CD4-positive, alpha-beta T cell treated with Interferon alpha-2 for 1 hour (primary cell): ENCODE data around the gene APOL6.
"Not testable (repeated sequence)": the region's sequence is repeated elsewhere in the genome, so short reads cannot be mapped to it uniquely, and the experiment has no call there.

Experiments
- DNase-seq, 2 donors: peaks; one replicate each; pipeline ENCODE4 v3.0.0-alpha.2; 2020 to 2022

The APOL6 gene

DNA sequence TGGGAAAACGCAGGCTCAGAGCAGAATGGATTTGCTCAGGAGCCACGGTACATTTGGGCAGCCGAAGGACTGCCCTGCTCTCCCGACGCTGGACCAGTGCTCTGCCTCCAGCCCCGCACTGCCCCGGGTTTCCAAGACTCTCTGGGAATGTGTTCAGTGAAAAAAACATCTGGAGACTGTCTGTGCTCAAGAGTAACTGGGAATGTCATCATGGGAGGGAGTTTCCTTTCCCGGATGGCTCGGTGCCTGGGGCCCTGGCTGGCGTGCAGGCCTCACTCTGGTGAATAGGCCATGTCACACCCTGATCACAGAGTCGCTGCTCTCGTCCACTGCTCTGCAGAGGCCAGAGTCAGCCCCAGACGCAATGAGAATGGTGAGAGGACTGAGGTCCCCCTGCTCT lies 9.8 kb upstream of the APOL6 start:
- DNase-seq: no peak

DNA sequence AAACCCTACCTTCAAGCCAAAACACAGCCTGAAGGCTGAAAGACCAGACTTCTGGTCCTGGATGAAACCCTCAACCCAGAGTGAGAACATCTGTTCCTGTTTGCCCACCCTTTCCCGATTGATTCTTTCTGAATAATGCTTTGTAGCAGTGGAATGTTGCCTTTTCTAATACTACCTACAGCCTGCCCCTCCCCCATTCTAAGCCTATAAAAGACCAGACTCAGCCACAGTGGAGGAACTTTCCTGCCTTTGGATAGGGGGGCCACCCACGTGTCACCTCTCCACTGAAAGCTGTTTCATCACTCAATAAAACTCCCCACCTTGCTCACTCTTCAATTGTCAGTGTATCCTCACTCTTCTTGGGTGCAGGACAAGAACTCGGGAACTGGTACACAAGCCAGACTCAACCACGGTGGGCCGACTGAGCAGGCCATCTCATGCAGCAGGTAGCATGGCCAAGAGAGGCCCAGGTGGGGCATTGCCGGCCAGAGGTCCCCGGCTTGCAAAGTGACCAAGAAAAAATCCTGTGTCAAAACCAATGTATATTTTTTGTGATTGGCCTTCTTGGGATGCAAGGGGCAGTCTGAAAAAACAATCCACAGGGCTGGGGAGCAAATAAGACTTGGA lies 6.6 kb upstream of the APOL6 start:
- DNase-seq: no peak

DNA sequence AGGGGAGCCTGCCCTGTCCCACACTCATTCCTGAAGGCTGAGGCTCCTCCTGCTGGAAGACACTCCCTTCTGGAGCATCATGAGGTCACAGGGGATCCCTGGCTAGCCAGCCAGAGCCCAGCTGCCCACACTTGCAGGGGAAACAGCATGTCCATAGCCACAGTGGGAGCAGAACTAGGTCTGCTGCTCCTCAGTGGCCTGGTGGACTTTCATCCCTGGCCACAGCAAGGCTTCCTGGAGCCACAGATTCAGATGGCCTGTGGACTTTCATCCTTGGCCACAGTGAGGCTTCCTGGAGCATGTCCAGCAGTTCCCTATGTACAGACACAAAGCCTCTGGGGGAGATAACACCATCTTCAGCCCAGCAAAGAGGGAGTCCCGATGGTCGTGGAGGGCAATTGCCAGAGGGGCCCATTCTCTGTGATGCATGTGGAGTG lies 5.9 kb upstream of the APOL6 start:
- no peak for DNase-seq

DNA sequence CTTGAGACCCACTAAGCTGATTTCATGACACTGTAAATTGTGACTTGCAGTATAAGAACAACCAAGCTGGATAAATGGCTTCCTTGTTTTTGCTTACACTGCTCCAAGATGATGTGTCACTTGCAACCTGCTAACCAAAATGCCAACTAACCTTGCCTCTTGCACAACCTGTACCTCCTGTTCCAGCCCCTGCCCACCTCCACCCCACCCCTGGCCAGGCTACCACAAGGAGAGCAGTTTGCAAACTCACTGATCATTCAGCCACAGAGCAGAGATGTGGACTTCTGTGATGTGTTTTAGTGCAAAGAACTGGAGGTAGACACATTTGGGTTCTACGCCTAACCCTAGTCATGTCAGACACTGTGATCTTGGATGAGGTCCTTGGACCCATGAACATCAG lies 4.3 kb upstream of the APOL6 start:
- no peak for DNase-seq

DNA sequence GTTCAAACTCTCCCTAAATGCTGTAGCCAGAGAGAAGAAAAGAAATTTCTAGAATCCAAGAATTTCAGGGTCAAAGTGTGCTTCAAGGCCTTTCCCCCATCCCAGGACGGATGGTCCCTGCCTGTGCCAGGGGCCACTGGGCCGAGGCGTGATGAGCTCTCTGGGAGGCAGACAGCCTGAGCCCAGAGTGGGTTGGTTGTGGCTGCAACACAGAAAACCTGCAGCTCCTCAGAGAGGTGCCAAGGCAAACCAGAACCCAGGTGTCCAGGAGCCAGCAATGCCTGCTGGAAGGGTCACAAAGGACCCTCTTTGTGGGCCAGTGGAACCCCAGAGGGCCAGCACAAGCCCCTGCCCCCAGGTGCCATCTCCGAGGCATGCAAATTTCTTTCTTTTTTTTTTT lies 2.6 kb upstream of the APOL6 start:
- no peak for DNase-seq

DNA sequence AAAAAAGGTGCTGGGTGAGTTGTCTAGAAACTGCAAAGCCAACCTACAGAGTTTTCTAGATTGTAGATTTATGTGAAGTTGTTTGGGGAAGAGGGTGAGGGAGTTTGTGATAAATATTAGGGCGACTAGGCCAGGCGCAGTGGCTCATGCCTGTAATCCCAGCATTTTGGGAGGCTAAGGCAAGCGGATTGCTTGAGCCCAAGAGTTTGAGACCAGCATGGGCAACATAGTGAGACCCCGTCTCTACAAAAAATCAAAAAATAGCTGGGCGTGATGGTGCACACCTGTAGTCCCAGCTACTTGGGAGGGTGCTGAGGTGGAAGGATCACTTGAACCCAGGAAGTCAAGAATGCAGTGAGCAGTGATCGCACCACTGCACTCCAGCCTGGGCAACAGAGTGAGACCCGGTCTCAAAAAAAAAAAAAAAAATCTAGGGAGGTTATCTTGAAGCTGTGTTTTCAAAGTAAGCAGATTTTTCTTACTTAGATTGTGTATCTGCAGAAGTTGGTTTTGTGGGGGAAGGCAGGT lies 844 bp downstream of the APOL6 start:
- peak in 1 of 2 donors; percentile 12 for DNase-seq

DNA sequence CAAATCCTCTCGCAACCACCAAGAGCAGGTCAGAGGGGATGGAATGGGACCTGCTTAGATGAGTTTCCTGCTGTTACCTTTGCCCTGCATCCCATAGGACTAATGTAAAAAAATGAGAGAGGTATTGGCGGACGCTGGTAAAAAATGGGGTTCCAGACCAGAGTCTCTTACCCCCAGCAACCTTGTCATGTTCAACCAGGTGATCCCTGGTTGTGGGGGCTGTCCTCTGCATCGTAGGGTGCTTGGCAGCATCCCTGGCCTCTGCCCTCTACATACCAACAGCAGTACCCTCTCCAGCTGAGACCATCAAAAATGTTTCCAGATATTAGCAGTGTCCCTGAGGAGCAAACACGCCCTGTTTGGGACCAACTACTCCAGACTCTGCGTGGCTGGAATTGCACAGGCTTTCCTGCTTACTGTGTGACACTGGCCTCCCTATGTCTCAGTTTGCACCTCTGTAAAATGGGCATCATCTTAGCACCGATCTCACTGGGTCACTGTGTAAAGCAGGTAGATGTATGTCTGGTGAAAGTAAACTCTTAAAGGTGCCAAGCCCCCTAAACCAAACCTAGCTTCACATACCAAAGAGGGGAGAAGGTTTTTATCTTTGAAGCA lies 1.5 kb downstream of the APOL6 start:
- no peak for DNase-seq

DNA sequence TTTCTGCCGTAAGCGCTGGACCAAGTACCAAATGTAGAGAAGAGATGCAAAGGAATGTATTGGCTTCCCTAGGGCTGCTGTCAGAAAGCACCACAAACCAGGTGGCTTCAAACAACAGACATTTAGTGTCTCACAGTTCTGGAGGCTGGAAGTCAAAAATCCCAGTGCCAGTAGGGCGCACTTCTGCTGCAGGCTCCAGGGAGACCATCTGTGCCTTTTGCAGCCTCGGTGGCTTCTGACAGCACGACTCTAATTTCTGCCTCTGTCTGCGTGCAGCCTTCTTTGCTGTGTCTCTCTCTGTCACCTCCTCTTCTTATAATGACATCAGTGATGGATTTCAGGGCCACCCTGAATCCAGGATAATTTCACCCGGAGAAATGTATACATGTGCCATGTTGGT lies 2.8 kb downstream of the APOL6 start:
- no peak for DNase-seq

DNA sequence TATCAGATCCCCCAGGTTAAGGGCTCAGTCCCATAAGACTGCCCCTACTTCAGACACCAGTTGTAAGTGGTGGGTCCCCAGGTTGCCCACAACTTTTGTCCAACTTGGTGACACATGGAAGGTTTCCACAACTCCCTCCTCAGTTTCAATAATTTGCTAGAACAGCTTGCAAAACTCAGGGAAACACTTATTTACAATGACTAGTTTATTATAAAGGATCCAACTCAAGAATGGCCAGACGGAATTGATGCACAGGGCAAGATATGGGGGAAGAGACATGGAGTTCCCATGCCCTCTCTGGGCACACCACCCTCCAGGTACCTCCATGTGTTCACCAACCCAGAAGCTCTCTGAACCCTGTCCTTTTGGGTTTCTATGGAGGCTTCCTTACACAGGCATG lies 5.6 kb downstream of the APOL6 start:
- no peak for DNase-seq

DNA sequence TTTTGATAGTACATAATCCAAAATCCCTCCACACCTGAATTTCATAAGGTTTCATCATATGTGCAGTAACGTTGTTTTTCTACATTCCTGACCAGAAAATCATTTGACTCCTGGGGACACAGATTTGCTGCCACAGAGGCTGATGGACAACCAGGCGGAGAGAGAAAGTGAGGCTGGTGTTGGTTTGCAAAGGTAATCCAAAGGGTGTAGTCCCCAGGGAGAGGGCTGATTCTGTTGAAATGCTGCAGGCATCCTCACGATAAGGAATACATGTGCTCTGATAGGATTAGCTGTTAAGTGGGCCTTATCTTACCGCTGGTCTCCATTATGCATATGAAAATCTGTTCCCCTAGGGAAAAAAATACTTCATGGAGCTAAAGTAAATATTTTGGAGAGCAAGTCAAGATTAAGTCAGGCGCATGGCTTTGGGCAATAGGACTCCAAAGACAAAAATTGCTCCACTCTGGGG lies 8.1 kb downstream of the APOL6 start:
- DNase-seq: no peak

DNA sequence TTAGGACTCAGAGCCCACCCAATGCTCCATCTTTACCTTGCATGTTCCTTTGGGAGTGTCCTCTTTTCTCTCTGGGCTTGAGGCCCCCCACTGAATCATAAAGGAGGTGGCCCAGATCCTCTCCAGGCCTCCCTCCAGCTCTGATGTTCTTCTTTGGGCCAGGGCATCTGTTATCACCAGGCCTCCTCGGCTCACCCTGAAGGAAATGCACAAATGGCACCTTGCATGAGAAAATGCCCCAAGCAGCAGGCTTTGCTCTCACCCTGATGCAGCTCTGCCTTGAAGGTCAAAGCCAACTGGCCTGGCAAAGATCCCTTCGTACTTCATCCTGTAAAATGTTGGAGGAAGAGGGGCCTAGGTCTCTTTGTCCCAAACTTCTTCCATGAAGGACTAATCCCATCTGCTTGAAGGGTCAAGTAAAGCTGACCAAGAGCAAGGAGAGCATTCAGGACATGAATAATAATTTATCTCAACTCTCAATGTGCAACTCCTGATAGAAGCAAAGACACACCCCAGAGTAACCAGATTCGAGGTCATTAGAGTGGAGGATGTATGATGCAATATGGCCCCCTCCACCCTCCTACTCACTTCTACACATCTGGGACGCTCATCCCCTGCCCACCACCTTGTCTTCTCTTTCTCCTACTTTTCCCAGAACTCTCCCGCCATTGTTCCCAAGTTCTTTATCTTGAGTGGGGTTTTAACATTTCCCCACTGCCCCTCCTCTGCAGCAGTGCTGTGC lies 9.5 kb downstream of the APOL6 start:
- DNase-seq: no peak

DNA sequence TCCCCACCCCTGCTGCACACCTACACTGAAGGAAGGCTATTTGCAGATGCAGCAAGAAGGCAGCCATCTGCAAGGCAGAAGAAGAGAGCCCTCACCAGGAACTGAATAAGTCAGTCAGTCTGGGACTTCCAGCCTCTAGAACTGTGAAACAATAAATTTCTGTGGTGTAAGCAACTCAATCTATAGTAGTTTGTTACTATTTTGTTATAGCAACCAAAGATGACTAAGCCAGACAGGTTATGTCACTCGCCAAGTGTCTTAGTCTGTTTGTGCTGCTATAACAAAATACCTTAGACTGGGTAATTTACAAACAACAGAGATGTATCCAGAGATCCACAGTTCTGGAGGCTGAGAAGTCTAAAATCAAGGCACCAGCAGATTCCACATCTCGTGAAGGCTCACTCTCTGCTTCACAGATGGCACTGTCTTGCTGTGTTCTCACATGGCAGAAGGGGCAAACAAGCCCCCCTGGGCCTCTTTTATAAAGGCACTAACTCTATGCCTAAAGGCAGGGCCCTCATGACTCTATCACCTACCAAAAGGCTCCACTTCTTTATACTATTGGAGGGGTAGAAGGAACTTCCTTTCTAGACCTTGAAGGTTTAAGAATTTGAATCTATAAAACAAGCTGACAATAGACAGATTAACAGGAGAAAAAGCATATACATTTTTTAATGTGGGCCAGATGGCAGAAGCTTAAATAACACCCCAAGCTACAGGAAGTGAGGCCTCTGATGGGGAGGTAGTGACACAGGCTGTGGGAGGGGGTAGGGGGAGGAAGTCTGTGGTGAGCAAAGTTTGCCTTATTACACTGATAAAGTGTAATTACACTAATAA lies 12.3 kb downstream of the APOL6 start:
- DNase-seq: peak; percentile 76 to 85

DNA sequence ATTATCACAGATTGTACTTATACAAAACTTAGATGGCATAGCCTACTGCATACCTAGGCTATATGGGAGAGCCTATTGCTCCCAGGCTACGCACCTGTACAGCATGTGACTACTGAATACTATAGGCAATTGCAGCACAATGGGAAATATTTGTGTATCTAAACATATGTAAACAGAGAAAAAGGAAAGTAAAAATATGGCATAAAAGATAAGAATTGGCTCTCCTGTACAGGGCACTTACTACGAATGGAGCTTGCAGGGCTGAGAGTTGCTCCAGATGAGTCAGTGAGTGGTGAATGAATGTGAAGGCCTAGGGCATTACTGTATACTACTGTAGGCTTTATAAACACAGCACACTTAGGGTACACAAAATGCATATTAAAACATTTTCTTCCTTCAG lies 13.2 kb downstream of the APOL6 start:
- no peak for DNase-seq

DNA sequence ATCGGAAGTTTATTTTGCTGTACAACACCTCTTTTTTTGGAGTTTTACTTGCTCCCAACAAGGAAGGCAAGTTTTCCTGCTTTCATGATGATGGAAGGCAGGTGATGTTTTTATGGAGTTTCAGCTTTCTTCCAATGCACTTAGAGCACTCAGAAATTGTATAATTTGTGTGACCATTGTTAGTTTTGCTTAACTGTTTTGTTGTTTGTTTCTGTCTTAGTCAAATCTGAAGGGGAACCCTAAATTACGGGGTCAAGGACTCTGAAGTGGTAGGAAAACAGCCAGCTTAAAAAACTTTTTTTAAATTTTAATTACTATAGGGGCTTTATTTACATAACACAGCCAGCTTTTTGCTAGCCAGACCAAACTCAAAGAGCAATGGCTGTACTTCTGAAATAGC lies 14.7 kb downstream of the APOL6 start:
- no peak for DNase-seq

DNA sequence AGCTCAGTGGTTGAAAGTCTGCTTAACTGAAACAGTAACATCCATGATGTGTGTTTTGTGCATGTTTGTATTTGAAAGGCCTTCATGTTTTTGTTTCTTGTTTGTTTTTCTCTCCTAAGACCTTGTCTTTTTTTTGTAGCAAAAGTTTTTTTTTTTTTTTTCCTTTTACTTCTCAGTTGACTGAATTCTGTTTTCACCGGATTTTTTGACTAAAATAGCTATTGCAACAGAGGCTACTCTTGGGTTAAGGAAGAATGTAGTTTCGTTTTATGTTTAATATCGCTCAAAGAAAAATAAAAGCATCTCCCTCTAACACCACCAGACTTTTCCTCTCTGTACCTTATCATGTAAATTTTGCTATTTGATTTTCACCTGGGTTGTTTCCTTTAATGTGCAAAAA lies 15.1 kb downstream of the APOL6 start:
- DNase-seq: no peak

DNA sequence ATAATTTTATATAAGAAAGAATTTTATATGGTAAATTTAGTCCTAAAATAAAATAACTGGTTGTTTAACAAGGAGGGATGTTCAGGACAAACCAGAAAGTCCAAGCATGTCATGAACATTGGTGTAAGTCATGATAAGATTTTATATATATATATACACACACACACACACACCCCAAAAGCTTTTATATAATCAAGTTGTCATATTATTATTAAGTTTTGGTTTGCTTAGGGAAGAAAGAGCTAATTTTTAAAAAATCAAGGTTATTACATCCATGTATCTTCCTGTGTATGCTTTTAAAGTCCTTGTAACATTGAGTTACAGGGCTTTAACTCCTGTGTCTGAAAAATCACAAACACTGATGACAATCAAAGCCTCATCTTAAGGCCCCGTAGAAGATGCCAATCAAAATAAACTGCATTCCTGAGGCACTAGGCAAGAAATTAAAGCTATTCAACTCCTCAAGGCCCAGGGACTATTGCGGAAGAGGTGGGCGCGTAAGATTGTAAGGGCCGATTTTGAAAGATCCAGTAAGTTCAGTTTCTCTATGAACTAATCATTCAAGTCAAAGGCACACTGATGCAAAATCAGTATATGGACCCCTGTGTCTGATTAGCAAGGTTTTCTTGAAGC lies 16.8 kb downstream of the APOL6 start:
- DNase-seq: no peak

DNA sequence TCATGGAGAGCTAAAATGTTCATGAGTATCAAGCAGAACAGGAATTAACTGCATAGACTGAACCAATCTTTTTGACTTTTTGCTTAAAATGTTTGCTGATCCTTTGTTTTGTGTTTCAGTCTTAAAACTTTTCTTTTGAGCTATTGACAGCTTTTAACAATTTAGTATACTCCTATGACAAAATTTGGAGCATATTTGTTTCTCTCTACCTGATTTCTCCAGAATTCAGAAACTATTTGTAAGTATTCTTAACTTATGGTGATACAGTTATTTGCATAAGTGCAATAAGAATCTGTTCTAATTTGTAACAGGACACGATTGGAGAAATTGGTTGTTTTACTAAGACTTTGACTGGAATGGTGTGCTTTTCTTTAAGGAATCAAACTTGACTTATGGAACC lies 18.5 kb downstream of the APOL6 start:
- DNase-seq: not testable (repeated sequence)

DNA sequence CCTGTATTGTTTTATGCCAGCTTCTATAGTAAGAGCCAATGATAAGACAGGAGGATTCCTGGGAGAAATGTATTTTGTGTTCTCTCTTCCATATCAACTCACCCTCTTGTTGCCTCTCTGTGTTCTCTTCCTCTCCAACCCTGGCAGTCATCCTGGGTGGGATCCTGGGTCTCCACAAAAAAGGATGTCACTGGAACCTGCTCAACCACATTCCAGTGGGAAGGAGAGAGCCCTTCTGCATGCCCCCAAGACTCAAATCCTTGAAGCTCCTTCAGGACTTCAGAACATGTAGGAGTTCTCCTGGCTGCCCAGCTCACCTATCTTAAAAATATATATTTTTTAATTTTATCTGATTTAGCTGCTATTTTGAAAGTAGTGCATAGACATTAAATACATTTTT lies 26.1 kb downstream of the APOL6 start:
- no peak for DNase-seq

DNA sequence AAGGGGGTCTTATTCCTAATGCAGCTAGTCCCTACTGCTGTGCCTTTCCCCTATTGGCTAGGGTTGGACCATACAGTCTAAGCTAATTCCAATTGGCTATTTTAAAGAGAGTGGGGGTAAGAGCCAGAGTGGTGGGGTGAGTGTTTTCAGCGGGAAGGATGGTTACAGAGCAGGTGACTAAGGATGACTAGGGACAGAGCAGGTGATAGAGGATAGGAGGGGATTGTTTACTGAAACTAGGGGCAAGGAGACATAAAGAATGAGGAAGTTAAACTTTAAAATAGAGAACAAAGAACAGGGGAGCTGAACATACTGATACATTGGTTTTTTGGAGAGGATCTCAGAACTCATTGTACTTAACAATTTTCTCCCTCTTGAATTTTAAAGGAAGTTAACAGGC lies 27.8 kb downstream of the APOL6 start:
- DNase-seq: not testable (repeated sequence)

DNA sequence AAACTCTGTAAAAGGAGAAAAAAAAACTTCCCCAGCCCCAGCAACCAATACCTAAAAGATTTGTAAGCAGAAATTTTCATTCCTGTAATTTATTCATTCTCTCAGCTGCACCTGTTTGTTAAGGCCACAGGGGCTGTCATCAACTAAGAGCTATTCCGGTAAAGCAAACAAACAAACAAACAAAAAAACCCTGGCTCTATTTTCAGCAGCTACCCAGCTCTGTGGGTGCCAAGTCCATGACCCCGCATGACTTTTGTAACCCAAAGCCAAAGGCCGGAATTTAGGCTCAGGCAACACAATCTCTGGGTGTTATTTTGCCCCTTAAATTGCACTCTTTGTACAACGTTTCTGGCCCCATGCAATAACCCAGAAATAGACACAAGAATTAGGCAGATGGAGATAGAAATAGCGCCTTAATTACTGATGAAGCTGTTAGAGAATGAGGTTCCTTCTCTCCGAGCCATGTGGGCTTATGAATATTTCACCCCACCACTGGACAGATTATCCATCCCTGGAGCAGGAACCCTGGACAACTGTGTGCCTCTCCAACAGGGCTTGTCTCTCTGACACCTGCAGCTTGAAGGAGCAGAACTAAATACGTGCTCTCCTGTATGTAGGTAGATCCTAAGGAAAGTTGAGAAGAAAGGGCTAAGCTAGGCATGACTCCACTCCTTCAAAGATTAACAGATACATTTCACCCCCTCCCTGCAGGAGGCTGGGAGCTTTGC lies 29.4 kb downstream of the APOL6 start:
- DNase-seq: no peak

DNA sequence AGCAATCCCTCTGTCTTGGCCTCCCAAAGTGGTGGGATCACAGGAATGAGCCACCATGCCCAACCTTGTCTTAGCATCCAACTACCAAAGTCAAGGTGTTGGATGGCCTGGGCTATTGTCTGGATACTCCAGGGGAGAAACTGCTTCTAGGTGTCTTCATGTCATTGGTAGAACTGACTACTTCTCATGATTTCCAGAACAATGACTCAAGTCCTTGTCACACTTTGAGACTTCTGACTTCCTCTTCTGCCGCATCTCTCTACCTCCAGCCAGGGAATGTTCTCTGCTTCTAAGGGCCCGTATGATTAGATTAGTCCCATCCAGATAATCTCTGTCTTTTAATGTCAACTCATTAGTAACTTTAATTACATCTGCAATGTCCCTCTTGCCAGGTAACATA lies 30.6 kb downstream of the APOL6 start:
- DNase-seq: no peak

DNA sequence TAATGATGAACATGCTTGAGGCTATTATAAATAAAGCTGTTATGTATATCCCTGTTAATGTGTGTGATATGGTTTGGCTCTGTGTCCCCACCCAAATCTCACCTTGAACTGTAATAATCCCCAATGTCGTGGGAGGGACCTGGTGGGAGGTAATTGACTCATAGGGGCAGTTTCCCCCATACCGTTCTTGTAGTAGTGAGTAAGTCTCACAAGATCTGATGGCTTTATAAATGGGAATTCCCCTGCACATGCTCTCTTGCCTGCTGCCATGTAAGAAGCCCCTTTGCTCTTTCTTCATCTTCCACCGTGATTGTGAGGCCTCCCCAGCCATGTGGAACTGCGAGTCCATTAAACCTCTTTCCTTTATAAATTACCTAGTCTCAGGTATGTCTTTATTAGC lies 31.2 kb downstream of the APOL6 start:
- not testable (repeated sequence) for DNase-seq
